Gastrocnemius medialis (tissue), 4 donors: ENCODE results near the gene UBQLN4. TPM values are rescaled to one million over a fixed set of nuclear protein-coding genes. Genes with fewer than 3 reads are reported as not detected.

Experiments
- ATAC-seq, 2 donors: fragments of 150-250 bp; one replicate each; pipeline ENCODE4 v1.9.1; 2016
- DNase-seq, 2 donors: peaks; one replicate each; pipeline ENCODE4 v3.0.0-alpha.2; 2019
- H3K27ac ChIP-seq, 4 donors: fragments of 200-600 bp; sonication (generic); 1 replicate in 1 of 4; 2 replicates in 3 of 4; pipeline ENCODE4 v1.5.1; 2016 to 2018; ENCODE audit warnings: mild to moderate bottlenecking in 2 of 4, moderate library complexity in 1 of 4
- H3K27me3 ChIP-seq, 3 donors: fragments of 200-600 bp; sonication (generic) in 2 of 3; 1 replicate in 1 of 3; 2 replicates in 2 of 3; pipeline versions ENCODE4 v1.5.1 to v1.6.0; 2016 to 2019; ENCODE audit warnings: mild to moderate bottlenecking in 1 of 3, moderate library complexity in 1 of 3
- H3K36me3 ChIP-seq, 2 donors: fragments of 200-600 bp; sonication (generic) in 1 of 2; one replicate each; pipeline ENCODE4 v1.5.1; 2017 to 2018
- H3K4me1 ChIP-seq, 2 donors: fragments of 200-600 bp; sonication (generic) in 1 of 2; one replicate each; pipeline ENCODE4 v1.5.1; 2016 to 2017; ENCODE audit warnings: mild to moderate bottlenecking in 2 of 2
- H3K4me3 ChIP-seq, 4 donors: fragments of 200-600 bp; sonication (generic) in 3 of 4; 1 replicate in 1 of 4; 2 replicates in 3 of 4; pipeline ENCODE4 v1.5.1; 2016 to 2019; ENCODE audit warnings: mild to moderate bottlenecking in 2 of 4
- H3K9me3 ChIP-seq, 3 donors: fragments of 200-600 bp; sonication (generic) in 2 of 3; 1 replicate in 1 of 3; 2 replicates in 2 of 3; pipeline ENCODE4 v1.5.1; 2016 to 2019
- POLR2A ChIP-seq, 2 donors: fragments of 450-650 bp; IDR thresholded peaks; one replicate each; pipeline ENCODE4 v1.6.1; 2017; ENCODE audit warnings: antibody characterized with exemption in 2 of 2, mild to moderate bottlenecking in 2 of 2, moderate library complexity in 2 of 2
- in situ Hi-C, 4 donors: fragments of 200-750 bp; cut with MboI; loops; one replicate each; pipeline versions ENCODE4 v1.15.0 to v1.8.0; 2017; ENCODE audit warnings: low sequenced_read_pairs in 4 of 4
- intact Hi-C: fragments of 100-400 bp; cut with DNase I; formaldehyde crosslinking; loops from one replicate; pipeline ENCODE4 v1.15.1; 2023; ENCODE audit warnings: low total_unique reads
- total RNA-seq, 4 donors: library from RNA; depleted of rRNA; stranded (reverse); fragments of >200 nt; gene quantifications; one replicate each; pipeline versions ENCODE4 v1.1.0 to v1.2.3, GENCODE V29; 2016
- TF ChIP-seq, protein P1 (sequence below), 5 experiments: fragments of 450-650 bp in 3 of 5; fragments of 200-600 bp in 2 of 5; sonication (generic) in 2 of 5; IDR thresholded peaks in 4 of 5; conservative IDR thresholded peaks in 1 of 5; 1 replicate in 4 of 5; 2 replicates in 1 of 5; pipeline ENCODE4 v1.5.1; 2016 to 2019; ENCODE audit warnings: antibody characterized with exemption in 5 of 5, mild to moderate bottlenecking in 3 of 5, moderate library complexity in 3 of 5

Gene UBQLN4
- total RNA-seq, 4 donors from 2014 or later, result 42.3 to 60.1 (median 46.0) TPM

DNA sequence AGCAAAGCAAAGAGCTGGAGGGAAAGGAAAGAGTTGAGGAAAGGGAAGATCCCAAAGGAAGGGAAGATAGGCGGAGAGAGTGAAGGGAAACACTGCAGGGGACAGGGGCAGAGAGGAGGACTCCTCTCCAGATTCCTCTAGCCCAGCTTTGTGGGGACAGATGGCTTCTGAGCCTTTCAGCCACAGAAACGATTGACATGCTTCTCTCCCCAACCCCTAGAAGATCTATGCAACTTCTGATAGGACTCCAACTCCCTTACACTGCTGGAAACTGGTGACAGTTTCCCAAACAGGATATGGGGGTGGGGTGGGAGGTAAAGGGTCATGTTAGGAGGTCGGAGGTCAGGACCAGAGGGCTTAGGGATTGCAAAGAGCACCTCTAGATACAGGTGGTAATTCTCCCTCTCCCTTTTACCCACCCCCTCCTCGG lies 22.2 kb upstream of the UBQLN4 start:
- DNase-seq (no peak), ATAC-seq (no peak)
- in situ Hi-C loops, result no loop called here
- intact Hi-C loops, result no loop called here
- no peaks in the 10 kb centered on the region for H3K36me3 ChIP-seq
- peaks cover 0 to 7% of the 10 kb centered on the region in 2 donors for H3K4me1 ChIP-seq
- no peak for TF ChIP-seq POLR2A (IDR thresholded peaks at IDR 0.05)
- TF ChIP-seq, protein P1, sequence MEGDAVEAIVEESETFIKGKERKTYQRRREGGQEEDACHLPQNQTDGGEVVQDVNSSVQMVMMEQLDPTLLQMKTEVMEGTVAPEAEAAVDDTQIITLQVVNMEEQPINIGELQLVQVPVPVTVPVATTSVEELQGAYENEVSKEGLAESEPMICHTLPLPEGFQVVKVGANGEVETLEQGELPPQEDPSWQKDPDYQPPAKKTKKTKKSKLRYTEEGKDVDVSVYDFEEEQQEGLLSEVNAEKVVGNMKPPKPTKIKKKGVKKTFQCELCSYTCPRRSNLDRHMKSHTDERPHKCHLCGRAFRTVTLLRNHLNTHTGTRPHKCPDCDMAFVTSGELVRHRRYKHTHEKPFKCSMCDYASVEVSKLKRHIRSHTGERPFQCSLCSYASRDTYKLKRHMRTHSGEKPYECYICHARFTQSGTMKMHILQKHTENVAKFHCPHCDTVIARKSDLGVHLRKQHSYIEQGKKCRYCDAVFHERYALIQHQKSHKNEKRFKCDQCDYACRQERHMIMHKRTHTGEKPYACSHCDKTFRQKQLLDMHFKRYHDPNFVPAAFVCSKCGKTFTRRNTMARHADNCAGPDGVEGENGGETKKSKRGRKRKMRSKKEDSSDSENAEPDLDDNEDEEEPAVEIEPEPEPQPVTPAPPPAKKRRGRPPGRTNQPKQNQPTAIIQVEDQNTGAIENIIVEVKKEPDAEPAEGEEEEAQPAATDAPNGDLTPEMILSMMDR (IDR thresholded peaks at IDR 0.05 in 4 of 5, conservative IDR thresholded peaks at IDR 0.05 in 1 of 5), result no peak
- no peak overlapping the region for H3K4me3 ChIP-seq
- no peaks in the 10 kb centered on the region for H3K27me3 ChIP-seq
- no peaks in the 10 kb centered on the region for H3K9me3 ChIP-seq
- H3K27ac ChIP-seq, result no peak overlapping the region

DNA sequence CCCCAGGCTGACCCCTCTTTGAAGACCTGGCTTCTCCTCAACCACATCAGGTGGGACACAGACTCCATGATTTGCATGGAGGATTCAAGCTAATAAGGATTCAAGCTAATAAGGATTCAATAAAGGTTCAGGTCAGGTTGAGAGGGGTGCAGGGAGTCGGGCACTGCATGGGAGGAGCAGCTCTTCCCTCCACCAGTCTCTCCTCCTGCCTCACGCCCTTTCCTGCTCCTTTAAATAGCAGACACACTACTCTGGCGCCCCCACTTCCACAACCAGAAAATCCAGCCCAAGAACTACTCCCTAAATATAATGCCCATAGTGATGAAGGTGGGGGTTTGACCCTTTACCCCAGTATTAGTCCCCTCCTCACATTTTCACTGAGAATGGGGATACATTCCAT lies 21.6 kb upstream of the UBQLN4 start:
- Histone ChIP-seq H3K4me1 (peaks cover 3 to 7% of the 10 kb centered on the region in 2 donors), H3K36me3 (no peaks in the 10 kb centered on the region), H3K9me3 (no peaks in the 10 kb centered on the region), H3K4me3 (no peak overlapping the region), H3K27me3 (no peaks in the 10 kb centered on the region), H3K27ac (no peak overlapping the region)
- in situ Hi-C loops, result no loop called here
- intact Hi-C loops, result no loop called here
- TF ChIP-seq, protein P1 (IDR thresholded peaks at IDR 0.05 in 4 of 5, conservative IDR thresholded peaks at IDR 0.05 in 1 of 5), result no peak
- TF ChIP-seq POLR2A (IDR thresholded peaks at IDR 0.05), result no peak
- ATAC-seq (no peak), DNase-seq (no peak)

DNA sequence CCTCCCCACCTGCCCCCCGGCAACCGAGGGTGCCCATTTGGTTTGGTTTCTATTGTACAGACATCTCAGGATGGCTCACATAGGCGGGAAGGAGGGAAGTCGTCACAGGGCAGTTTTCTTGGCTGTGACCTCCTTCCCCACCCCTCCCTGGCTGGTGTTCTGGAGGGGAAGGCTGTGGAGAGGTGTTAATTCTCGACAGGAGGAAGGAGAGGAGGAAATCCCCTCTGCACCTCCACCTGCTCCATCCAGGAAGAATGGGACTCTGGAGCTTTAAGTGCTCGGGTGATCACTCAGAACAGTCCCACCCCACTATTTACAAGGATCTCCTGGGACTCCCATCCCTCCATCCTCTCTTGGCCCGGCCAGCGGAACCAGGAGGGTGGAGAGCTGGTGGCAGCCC lies 21.1 kb upstream of the UBQLN4 start:
- H3K27ac ChIP-seq, result no peak overlapping the region
- intact Hi-C loops, result no loop called here
- no peaks in the 10 kb centered on the region for H3K9me3 ChIP-seq
- TF ChIP-seq, protein P1 (IDR thresholded peaks at IDR 0.05 in 4 of 5, conservative IDR thresholded peaks at IDR 0.05 in 1 of 5), result no peak
- TF ChIP-seq POLR2A (IDR thresholded peaks at IDR 0.05), result no peak
- H3K36me3 ChIP-seq, result no peaks in the 10 kb centered on the region
- H3K4me1 ChIP-seq, result peaks cover 7 to 8% of the 10 kb centered on the region in 2 donors
- H3K27me3 ChIP-seq, result no peaks in the 10 kb centered on the region
- no peak overlapping the region for H3K4me3 ChIP-seq
- no peak for DNase-seq
- no peak for ATAC-seq
- in situ Hi-C loops, result loop anchor here in 1 of 4 donors (25.0 kb wide), 1 partner anchor 663 kb away; the partner anchor contains the start of genes ISG20L2, METTL25B and MRPL24

DNA sequence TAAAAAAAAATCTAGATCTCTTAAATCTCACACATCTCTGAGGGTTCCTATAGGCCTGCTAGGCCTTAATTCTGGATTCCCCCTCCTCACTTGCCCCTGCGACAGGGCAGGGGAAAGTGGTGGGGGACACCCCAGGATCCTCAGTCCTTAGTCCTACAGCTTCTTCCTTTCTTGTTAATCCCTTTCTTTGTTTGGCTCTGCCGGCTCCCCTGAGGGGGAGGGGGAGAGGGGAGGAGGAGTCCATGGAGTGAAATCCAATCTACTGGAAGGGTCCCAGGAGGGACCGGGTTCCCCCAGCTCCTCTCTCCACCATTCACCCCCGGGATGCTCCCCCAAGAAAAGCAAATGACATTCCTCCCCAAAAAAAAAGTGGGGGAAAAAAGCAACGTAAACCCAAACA lies 20.1 kb upstream of the UBQLN4 start:
- no peak for DNase-seq
- H3K27ac ChIP-seq, result no peak overlapping the region
- no peak for ATAC-seq
- H3K4me1 ChIP-seq, result peaks cover 7 to 9% of the 10 kb centered on the region in 2 donors
- TF ChIP-seq, protein P1 (IDR thresholded peaks at IDR 0.05 in 4 of 5, conservative IDR thresholded peaks at IDR 0.05 in 1 of 5), result no peak
- no peak for TF ChIP-seq POLR2A (IDR thresholded peaks at IDR 0.05)
- no peaks in the 10 kb centered on the region for H3K36me3 ChIP-seq
- H3K9me3 ChIP-seq, result no peaks in the 10 kb centered on the region
- no peaks in the 10 kb centered on the region for H3K27me3 ChIP-seq
- H3K4me3 ChIP-seq, result no peak overlapping the region
- intact Hi-C loops (no loop called here), in situ Hi-C loops (loop anchor here in 1 of 4 donors (25.0 kb wide), 1 partner anchor 664 kb away; the partner anchor contains the start of genes ISG20L2, METTL25B and MRPL24)
